A549 (cell line): Measurements from ENCODE around the gene DNAJC2. TPM values are rescaled to one million over a fixed set of nuclear protein-coding genes. Genes with fewer than 3 reads are reported as not detected.

Source experiments
- ATAC-seq, 2 experiments: fragments of 200-7000 bp in 1 of 2; fragments of >200 bp in 1 of 2; cut with Nextera tagmentation in 1 of 2; cut with Tn5 transposase in 1 of 2; 3 replicates each; pipeline versions ENCODE4 v1.8.0 to v1.9.1; 2018 to 2020; ENCODE audit warnings: mild to moderate bottlenecking in 1 of 2, moderate library complexity in 1 of 2
- CTCF ChIA-PET: fragments of 300-600 bp; sonication (Branson Sonifier 250); formaldehyde crosslinking; extraction: SDS; loops from one replicate; lab custom pipeline; 2021; ENCODE audit warnings: antibody characterized with exemption, inconsistent platforms; lab: Yijun Ruan, JAX
- POLR2A ChIA-PET: fragments of 350-600 bp; formaldehyde crosslinking; extraction: SDS; loops from one replicate; lab custom pipeline; 2021; ENCODE audit warnings: antibody characterized with exemption, inconsistent platforms; lab: Yijun Ruan, JAX
- DNase-seq, 2 experiments: peaks; one replicate each; pipeline versions ENCODE4 v3.0.0 to v3.0.0-alpha.2; 2011 to 2016; ENCODE audit warnings: low read depth in 1 of 2, low spot score in 1 of 2
- FAIRE-seq: peaks from 2 replicates; lab custom pipeline; 2011; peaks lifted over from hg19 to GRCh38; lab: Jason Lieb, UNC
- H3K27ac ChIP-seq, 2 experiments: fragments of >200 bp; sonication (Bioruptor Twin); formaldehyde crosslinking; 3 replicates each; pipeline ENCODE4 v1.5.1; 2016 to 2017
- H3K4me1 ChIP-seq: fragments of >200 bp; sonication (Bioruptor Twin); formaldehyde crosslinking; 3 replicates; pipeline ENCODE4 v1.6.1; 2016
- H3K4me2 ChIP-seq: fragments of >200 bp; sonication (Bioruptor Twin); formaldehyde crosslinking; 3 replicates; pipeline ENCODE4 v1.6.1; 2016
- H3K4me3 ChIP-seq: fragments of >200 bp; sonication (Bioruptor Twin); formaldehyde crosslinking; 3 replicates; pipeline ENCODE4 v1.5.1; 2016
- H3K9me3 ChIP-seq: fragments of >200 bp; sonication (Bioruptor Twin); formaldehyde crosslinking; 3 replicates; pipeline ENCODE4 v1.6.1; 2016
- CHD2 ChIP-seq: fragments of 150-350 bp; IDR thresholded peaks from 2 replicates; pipeline ENCODE4 v1.6.1; 2014; ENCODE audit warnings: low read length; ENCODE audit not compliant: partially characterized antibody
- CHD4 ChIP-seq: fragments of 200-600 bp; sonication (generic); IDR thresholded peaks from 2 replicates; pipeline ENCODE4 v1.6.1; 2016; ENCODE audit warnings: antibody characterized with exemption, mild to moderate bottlenecking, borderline replicate concordance
- HEYL ChIP-seq: fragments of 250-450 bp; sonication (Bioruptor Pico); IDR thresholded peaks from 2 replicates; pipeline ENCODE4 v1.8.0; 2021; ENCODE audit warnings: mild to moderate bottlenecking, moderate library complexity
- HOXA7 ChIP-seq: fragments of 250-450 bp; sonication (Bioruptor Pico); IDR thresholded peaks from 2 replicates; pipeline ENCODE4 v1.5.0; 2020; ENCODE audit warnings: mild to moderate bottlenecking, moderate library complexity
- HOXB13 ChIP-seq: fragments of 250-450 bp; sonication (Bioruptor Pico); IDR thresholded peaks from 2 replicates; pipeline ENCODE4 v1.5.0; 2020; ENCODE audit warnings: low read depth, mild to moderate bottlenecking, moderate library complexity
- HOXB5 ChIP-seq: fragments of 250-450 bp; sonication (Bioruptor Pico); IDR thresholded peaks from 2 replicates; pipeline ENCODE4 v1.5.0; 2020; ENCODE audit warnings: mild to moderate bottlenecking, moderate library complexity
- MAFK ChIP-seq: fragments of 450-650 bp; IDR thresholded peaks from 2 replicates; pipeline ENCODE4 v1.6.1; 2014; ENCODE audit not compliant: partially characterized antibody
- NFE2L2 ChIP-seq: fragments of 150-350 bp; conservative IDR thresholded peaks from 2 replicates; pipeline ENCODE4 v1.6.1; 2014; ENCODE audit warnings: low read length
- NPAS2 ChIP-seq: fragments of 250-450 bp; sonication (Bioruptor Pico); IDR thresholded peaks from 2 replicates; pipeline ENCODE4 v1.8.0; 2022; ENCODE audit warnings: mild to moderate bottlenecking, moderate library complexity, borderline replicate concordance
- NR3C1 ChIP-seq: fragments of >200 bp; sonication (Bioruptor Twin); formaldehyde crosslinking; IDR thresholded peaks from 3 replicates; pipeline ENCODE4 v1.6.1; 2017
- RARB ChIP-seq: fragments of 250-450 bp; sonication (Bioruptor Pico); IDR thresholded peaks from 2 replicates; pipeline ENCODE4 v1.8.0; 2021; ENCODE audit warnings: mild to moderate bottlenecking, moderate library complexity
- RCOR1 ChIP-seq: fragments of 150-350 bp; IDR thresholded peaks from 2 replicates; pipeline ENCODE4 v1.6.1; 2014; ENCODE audit warnings: antibody characterized with exemption, low read length, low read depth
- RFX5 ChIP-seq: fragments of 450-650 bp; IDR thresholded peaks from 2 replicates; pipeline ENCODE4 v1.7.1; 2014; ENCODE audit warnings: antibody characterized with exemption, mild to moderate bottlenecking, moderate library complexity
- RNF2 ChIP-seq: fragments of 200-600 bp; sonication (generic); IDR thresholded peaks from 2 replicates; pipeline ENCODE4 v1.6.1; 2016; ENCODE audit warnings: low read depth, mild to moderate bottlenecking, antibody characterized with exemption, moderate library complexity, borderline replicate concordance
- TFCP2L1 ChIP-seq: fragments of 250-450 bp; sonication (Bioruptor Pico); IDR thresholded peaks from 2 replicates; pipeline ENCODE4 v1.5.0; 2021; ENCODE audit warnings: mild to moderate bottlenecking
- ZC3H11A ChIP-seq: fragments of 450-650 bp; IDR thresholded peaks from 2 replicates; pipeline ENCODE4 v1.6.1; 2014; ENCODE audit warnings: antibody characterized with exemption, mild to moderate bottlenecking
- ZFP36 ChIP-seq: fragments of 450-650 bp; IDR thresholded peaks from 2 replicates; pipeline ENCODE4 v1.6.1; 2014; ENCODE audit warnings: borderline replicate concordance; ENCODE audit not compliant: partially characterized antibody
- ZSCAN20 ChIP-seq: fragments of 250-450 bp; sonication (Bioruptor Pico); IDR thresholded peaks from 2 replicates; pipeline ENCODE4 v1.8.0; 2022; ENCODE audit warnings: mild to moderate bottlenecking, moderate library complexity
- WGBS: methylation state at CpG from one replicate; pipeline ENCODE4 v1.1.6; 2017; ENCODE audit errors: missing lambda C conversion rate; 5-methylcytosine and 5-hydroxymethylcytosine counted together
- polyA plus RNA-seq, 4 experiments: library from polyadenylated mRNA; depleted of rRNA in 3 of 4; stranded (reverse); fragments of >200 nt; fragmentation: RNase III in 1 of 4; extraction: RNeasy Plus Mini Kit Qiagen cat#74134 plus additional on column Dnase treatment in 1 of 4; gene quantifications; 2 replicates in 3 of 4; 3 replicates in 1 of 4; pipeline ENCODE4 v1.2.3, GENCODE V29; 2011 to 2017
- TF ChIP-seq, protein P1 (sequence below): IDR thresholded peaks from 2 replicates; pipeline ENCODE4 v1.6.1; 2012
- TF ChIP-seq, protein P2 (sequence below): fragments of 250-450 bp; sonication (Bioruptor Pico); IDR thresholded peaks from 2 replicates; pipeline ENCODE4 v1.5.0; 2020; ENCODE audit warnings: low read depth, mild to moderate bottlenecking, moderate library complexity
- TF ChIP-seq, protein P3 (sequence below): IDR thresholded peaks from 2 replicates; pipeline ENCODE4 v1.6.1; 2012

Gene DNAJC2
- polyA plus RNA-seq, 2 of the 4 experiments (the other 2 are of a cell fraction) = 48.8 to 63.3 TPM

DNA sequence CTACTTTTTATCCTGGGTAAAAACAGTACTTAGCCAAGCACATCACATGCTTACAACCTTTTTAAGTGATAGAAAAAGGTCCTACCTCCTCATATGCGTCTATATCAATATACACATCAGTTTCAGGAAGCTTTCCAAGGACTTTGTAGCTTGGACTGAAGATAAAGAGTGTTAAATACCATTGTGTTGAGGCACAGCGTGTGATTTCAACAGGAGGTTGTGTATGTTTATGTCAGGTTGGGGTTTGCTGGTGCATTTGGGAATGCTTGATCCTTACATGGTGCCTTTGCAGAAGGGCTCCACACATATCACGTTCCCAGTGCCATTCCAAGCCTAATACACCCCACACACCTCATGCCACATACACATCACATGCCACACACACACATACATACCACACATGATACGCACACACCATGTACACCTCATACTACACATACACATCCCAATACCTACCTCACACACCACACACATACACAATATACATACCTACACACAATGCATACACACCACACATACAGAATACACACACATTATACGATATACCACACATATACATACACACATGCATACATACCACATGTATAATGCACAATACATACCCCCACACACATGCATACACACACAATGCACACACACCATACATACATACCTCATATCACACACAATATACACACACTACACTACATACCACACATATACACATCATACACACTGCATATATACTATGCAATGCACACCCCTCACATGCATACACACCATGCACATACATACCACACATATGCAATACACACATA lies 36.0 kb upstream of the DNAJC2 start (continued):
- TF ChIP-seq HEYL (no peak), RARB (CRISPR knock-in tag) (no peak)

DNA sequence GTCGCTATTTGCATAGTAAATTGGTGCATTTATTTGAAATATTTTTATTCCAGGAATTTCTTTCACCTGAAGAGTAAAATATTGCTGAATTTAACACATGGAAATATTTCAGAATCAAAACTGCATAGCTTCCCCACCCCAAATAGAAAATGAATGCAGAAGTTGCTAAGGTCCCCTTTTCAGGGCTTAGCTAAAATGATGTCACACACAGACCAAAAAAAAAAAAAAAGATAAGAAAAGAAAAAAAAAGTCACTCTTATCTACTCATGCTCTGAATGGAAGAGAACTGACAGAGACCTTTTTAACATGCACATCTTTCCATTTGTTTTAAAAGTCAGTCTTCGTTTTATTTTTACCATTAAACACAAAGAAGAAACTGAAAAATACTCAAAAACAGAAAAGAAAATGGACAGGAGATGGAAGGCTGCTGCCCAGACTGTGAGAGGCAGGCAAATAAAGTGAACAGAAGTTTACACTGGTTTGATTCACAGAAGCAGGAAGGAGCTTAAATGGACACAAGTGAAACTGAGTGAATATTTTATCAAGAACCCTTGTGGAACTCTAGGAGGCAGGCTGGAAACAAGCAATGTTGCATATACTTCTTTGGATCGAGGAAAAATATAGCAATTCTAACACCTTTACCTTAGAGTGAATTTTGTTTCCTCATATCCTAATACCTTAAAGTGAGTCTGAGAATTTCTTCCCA lies 34.9 kb upstream of the DNAJC2 start:
- Histone ChIP-seq H3K4me1 (no peaks in the 10 kb centered on the region), H3K4me2 (peak overlapping the region; percentile 12; the same call in 2 of the 3 replicates), H3K4me3 (no peak overlapping the region), H3K9me3 (no peaks in the 10 kb centered on the region), H3K27ac (no peak overlapping the region)
- ChIA-PET CTCF (no interaction called here), POLR2A (interaction anchor here (0.6 to 1.1 kb wide), 2 partner anchors 16 to 32 kb away, joined by 4 to 6 read pairs; partner anchors contain the start of gene PSMC2)
- TF ChIP-seq NR3C1 (no peak), HOXA7 (no peak), ZSCAN20 (no peak), RCOR1 (no peak), HOXB13 (CRISPR knock-in tag) (no peak)
- FAIRE-seq = peak; percentile 23
- ATAC-seq = 0 out of 6 replicates have a peak, but pooled peaks have one; percentile 14 to 32
- no peak for DNase-seq
- 10% methylated on average over 3 of the region's 3 CpGs for WGBS

DNA sequence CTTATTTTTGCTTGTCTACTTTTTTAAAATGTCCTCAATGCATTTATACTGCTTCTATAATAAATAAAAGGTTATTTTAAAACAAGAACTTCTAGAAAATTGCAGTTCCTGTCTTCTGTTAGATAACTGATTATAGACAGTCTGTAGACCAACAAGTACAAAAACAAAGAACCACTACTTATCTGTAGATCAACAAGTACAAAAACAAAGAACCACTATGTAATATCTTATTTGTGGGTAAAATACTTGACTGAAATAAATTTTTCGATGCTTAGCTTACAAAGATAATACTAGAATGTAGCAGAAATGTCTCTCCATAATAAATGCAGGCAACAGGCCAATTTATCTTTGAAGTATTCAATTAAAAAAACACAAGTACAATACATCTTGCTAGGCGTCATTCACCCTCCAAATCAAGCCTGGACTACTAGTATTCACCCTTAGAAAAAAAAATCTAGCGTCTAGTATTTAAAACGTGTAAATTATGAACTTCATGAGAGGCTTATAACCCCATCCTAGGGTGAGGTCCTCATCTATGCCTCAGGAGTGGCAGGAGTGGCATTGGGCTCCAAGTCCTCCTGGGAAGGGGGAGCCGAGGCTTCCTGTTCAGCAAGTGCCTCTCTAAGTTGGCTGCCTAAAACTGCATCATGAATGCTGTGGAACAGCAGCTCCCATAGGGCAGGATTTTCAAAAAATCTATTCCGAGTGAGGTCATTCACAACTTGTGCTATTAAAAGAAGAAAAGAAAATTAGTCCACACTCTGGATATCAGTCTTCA lies 29.5 kb upstream of the DNAJC2 start:
- 31% methylated on average over 6 of the region's 6 CpGs for WGBS
- no peak for FAIRE-seq
- no peak for DNase-seq
- ChIA-PET POLR2A (no interaction called here), CTCF (no interaction called here)
- Histone ChIP-seq H3K4me3 (no peak overlapping the region), H3K4me2 (no peak overlapping the region), H3K4me1 (no peaks in the 10 kb centered on the region), H3K27ac (no peak overlapping the region), H3K9me3 (no peaks in the 10 kb centered on the region)
- ATAC-seq = peak in 1 of 2 experiments; percentile 37; a peak in 1 of 6 replicates
- TF ChIP-seq, protein P1, sequence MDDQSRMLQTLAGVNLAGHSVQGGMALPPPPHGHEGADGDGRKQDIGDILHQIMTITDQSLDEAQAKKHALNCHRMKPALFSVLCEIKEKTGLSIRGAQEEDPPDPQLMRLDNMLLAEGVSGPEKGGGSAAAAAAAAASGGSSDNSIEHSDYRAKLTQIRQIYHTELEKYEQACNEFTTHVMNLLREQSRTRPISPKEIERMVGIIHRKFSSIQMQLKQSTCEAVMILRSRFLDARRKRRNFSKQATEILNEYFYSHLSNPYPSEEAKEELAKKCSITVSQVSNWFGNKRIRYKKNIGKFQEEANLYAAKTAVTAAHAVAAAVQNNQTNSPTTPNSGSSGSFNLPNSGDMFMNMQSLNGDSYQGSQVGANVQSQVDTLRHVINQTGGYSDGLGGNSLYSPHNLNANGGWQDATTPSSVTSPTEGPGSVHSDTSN = no peak

DNA sequence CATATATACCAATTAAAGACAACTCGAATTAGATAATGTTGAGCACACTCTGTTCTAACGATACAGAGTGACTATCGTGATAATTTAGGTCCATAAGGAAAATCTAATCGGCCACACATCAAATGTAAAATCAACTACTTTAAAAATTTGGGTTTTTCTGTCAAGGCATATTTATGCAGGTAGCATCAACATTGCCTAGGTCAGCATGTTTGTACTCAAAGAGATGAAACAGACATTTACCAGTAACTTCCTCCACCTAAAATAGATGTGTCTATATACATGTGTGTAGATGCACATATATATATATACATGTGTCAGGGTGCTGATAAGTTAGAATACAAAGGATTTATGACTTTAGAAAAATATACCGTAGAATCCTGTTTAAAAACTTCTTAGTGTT lies 24.9 kb upstream of the DNAJC2 start:
- POLR2A ChIA-PET = no interaction called here
- CTCF ChIA-PET = no interaction called here
- Histone ChIP-seq H3K4me3 (no peak overlapping the region), H3K4me2 (no peak overlapping the region), H3K27ac (no peak overlapping the region), H3K4me1 (no peaks in the 10 kb centered on the region), H3K9me3 (no peaks in the 10 kb centered on the region)
- TF ChIP-seq CHD2 (no peak), MAFK (peak; percentile 78)
- FAIRE-seq = no peak
- DNase-seq = no peak
- ATAC-seq = no peak
- WGBS = 90% methylated on average over 5 of the region's 5 CpGs

DNA sequence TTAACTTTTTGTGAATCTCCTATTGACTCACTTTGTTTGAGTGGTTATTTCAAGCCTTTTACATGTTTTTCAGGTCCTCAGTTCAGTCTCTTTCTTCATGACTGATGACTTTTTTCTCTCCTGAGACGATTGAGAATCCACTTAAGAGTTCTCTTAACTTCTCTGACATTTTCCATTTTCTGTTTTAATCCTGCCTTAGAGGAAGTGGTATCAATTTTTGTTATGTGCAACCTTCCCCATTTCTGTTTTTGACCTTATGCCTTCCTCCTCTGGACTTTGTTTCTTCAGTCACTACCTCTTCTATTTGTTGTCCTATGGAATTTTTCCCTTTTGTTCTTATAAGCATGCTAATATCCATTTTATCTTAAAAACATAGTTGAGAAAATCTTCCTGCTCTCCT lies 5.2 kb upstream of the DNAJC2 start:
- ChIA-PET CTCF (no interaction called here), POLR2A (no interaction called here)
- FAIRE-seq = no peak
- no peak for DNase-seq
- H3K4me1 ChIP-seq = peaks cover 17% of the 10 kb centered on the region; the same call in 2 of the 3 replicates
- no peak for ATAC-seq
- H3K27ac ChIP-seq = no peak overlapping the region
- H3K4me2 ChIP-seq = peak overlapping the region; percentile 82; the same call in 2 of the 3 replicates
- 48% methylated on average over 1 of the region's 1 CpG for WGBS
- no peak overlapping the region for H3K4me3 ChIP-seq
- no peaks in the 10 kb centered on the region for H3K9me3 ChIP-seq
- TF ChIP-seq RARB (CRISPR knock-in tag) (no peak), ZC3H11A (no peak), NFE2L2 (no peak), NPAS2 (CRISPR knock-in tag) (no peak), RFX5 (no peak), RNF2 (no peak), CHD4 (no peak), TFCP2L1 (CRISPR knock-in tag) (no peak), HOXB5 (CRISPR knock-in tag) (no peak), ZFP36 (no peak)
- TF ChIP-seq, protein P2, sequence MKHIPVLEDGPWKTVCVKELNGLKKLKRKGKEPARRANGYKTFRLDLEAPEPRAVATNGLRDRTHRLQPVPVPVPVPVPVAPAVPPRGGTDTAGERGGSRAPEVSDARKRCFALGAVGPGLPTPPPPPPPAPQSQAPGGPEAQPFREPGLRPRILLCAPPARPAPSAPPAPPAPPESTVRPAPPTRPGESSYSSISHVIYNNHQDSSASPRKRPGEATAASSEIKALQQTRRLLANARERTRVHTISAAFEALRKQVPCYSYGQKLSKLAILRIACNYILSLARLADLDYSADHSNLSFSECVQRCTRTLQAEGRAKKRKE (CRISPR knock-in tag) = no peak
- TF ChIP-seq, protein P3, sequence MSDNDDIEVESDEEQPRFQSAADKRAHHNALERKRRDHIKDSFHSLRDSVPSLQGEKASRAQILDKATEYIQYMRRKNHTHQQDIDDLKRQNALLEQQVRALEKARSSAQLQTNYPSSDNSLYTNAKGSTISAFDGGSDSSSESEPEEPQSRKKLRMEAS = no peak
